H9 (cell line): ENCODE measurements around the gene THOP1. TPM values are rescaled to one million over a fixed set of nuclear protein-coding genes. Genes with fewer than 3 reads are reported as not detected.

Experiments
- DNase-seq: peaks from one replicate; pipeline ENCODE4 v3.0.0-alpha.2; 2017
- H2AFZ ChIP-seq: one replicate; pipeline ENCODE4 v1.6.1; 2013; ENCODE audit warnings: mild to moderate bottlenecking, low read length, control low read depth, moderate library complexity
- H2AK5ac ChIP-seq: 2 replicates; pipeline ENCODE4 v1.6.1; 2013; ENCODE audit warnings: low read length, control low read depth, mixed read lengths; ENCODE audit not compliant: insufficient read length
- H2BK120ac ChIP-seq: one replicate; pipeline ENCODE4 v1.6.1; 2013; ENCODE audit warnings: low read depth, mild to moderate bottlenecking, low read length, control low read depth, inconsistent platforms; ENCODE audit not compliant: poor library complexity, severe bottlenecking
- H2BK12ac ChIP-seq: 2 replicates; pipeline ENCODE4 v1.6.1; 2013; ENCODE audit warnings: low read length, control low read depth, mixed read lengths, low read depth; ENCODE audit not compliant: insufficient read length
- H2BK15ac ChIP-seq: 2 replicates; pipeline ENCODE4 v1.6.1; 2013; ENCODE audit warnings: low read depth, low read length, control low read depth
- H2BK20ac ChIP-seq: one replicate; pipeline ENCODE4 v1.6.1; 2013; ENCODE audit warnings: low read depth, mild to moderate bottlenecking, low read length, control low read depth, inconsistent platforms; ENCODE audit not compliant: poor library complexity, severe bottlenecking
- H2BK5ac ChIP-seq: 2 replicates; pipeline ENCODE4 v1.6.1; 2013; ENCODE audit warnings: low read length, control low read depth, mixed read lengths; ENCODE audit not compliant: insufficient read length
- H3K14ac ChIP-seq: 2 replicates; pipeline ENCODE4 v1.6.1; 2013; ENCODE audit warnings: low read length, control low read depth; ENCODE audit not compliant: insufficient read depth
- H3K18ac ChIP-seq: 2 replicates; pipeline ENCODE4 v1.6.1; 2013; ENCODE audit warnings: low read depth, mild to moderate bottlenecking, mixed read lengths, low read length, control low read depth; ENCODE audit not compliant: insufficient read length
- H3K23ac ChIP-seq: 2 replicates; pipeline ENCODE4 v1.6.1; 2013; ENCODE audit warnings: low read length, control low read depth, mixed read lengths, low read depth; ENCODE audit not compliant: insufficient read length
- H3K23me2 ChIP-seq: 2 replicates; pipeline ENCODE4 v1.6.1; 2013; ENCODE audit warnings: low read depth, mild to moderate bottlenecking, mixed read lengths, low read length, control low read depth; ENCODE audit not compliant: insufficient read length, poor library complexity, severe bottlenecking
- H3K27ac ChIP-seq: 2 replicates; pipeline ENCODE4 v1.5.1; 2013; ENCODE audit warnings: low read length, control low read depth, mixed read lengths, low read depth; ENCODE audit not compliant: insufficient read length
- H3K27me3 ChIP-seq: 2 replicates; pipeline ENCODE4 v1.6.1; 2013; ENCODE audit warnings: low read length, control low read depth, inconsistent platforms; ENCODE audit not compliant: insufficient read depth
- H3K4ac ChIP-seq: 2 replicates; pipeline ENCODE4 v1.6.1; 2013; ENCODE audit warnings: low read depth, mild to moderate bottlenecking, control low read depth, inconsistent platforms, low read length, moderate library complexity
- H3K4me1 ChIP-seq: 2 replicates; pipeline ENCODE4 v1.6.1; 2013; ENCODE audit warnings: low read length, control low read depth, inconsistent platforms; ENCODE audit not compliant: insufficient read depth
- H3K4me2 ChIP-seq: 2 replicates; pipeline ENCODE4 v1.6.1; 2013; ENCODE audit warnings: low read length, control low read depth, mixed read lengths; ENCODE audit not compliant: insufficient read length, insufficient read depth
- H3K56ac ChIP-seq: 2 replicates; pipeline ENCODE4 v1.6.1; 2013; ENCODE audit warnings: low read depth, mild to moderate bottlenecking, mixed read lengths, low read length, control low read depth; ENCODE audit not compliant: insufficient read length
- H3K79me1 ChIP-seq: 2 replicates; pipeline ENCODE4 v1.6.1; 2013; ENCODE audit warnings: low read depth, mild to moderate bottlenecking, moderate library complexity, low read length, control low read depth, inconsistent platforms; ENCODE audit not compliant: insufficient read depth, poor library complexity, severe bottlenecking
- H3K79me2 ChIP-seq: 2 replicates; pipeline ENCODE4 v1.6.1; 2013; ENCODE audit warnings: low read length, control low read depth, inconsistent platforms; ENCODE audit not compliant: insufficient read depth
- H3K9ac ChIP-seq: 2 replicates; pipeline ENCODE4 v1.6.1; 2013; ENCODE audit warnings: low read length, control low read depth, mixed read lengths; ENCODE audit not compliant: insufficient read length; ENCODE audit errors: extremely low read depth
- H3K9me3 ChIP-seq: one replicate; pipeline ENCODE4 v1.6.1; 2013; ENCODE audit warnings: low read depth, low read length, inconsistent platforms; ENCODE audit not compliant: control insufficient read depth
- H3T11ph ChIP-seq: one replicate; pipeline ENCODE4 v1.6.1; 2013; ENCODE audit warnings: mild to moderate bottlenecking, low read length, control low read depth, inconsistent platforms
- H4K20me1 ChIP-seq: one replicate; pipeline ENCODE4 v1.6.1; 2013; ENCODE audit not compliant: control insufficient read depth, insufficient read length, insufficient read depth
- H4K5ac ChIP-seq: 2 replicates; pipeline ENCODE4 v1.6.1; 2013; ENCODE audit warnings: low read depth, mild to moderate bottlenecking, mixed read lengths, low read length, control low read depth; ENCODE audit not compliant: insufficient read length
- H4K8ac ChIP-seq: replicated peaks from 2 replicates; pipeline ENCODE4 v1.6.1; 2013; ENCODE audit warnings: low read length, control low read depth, mixed read lengths, low read depth; ENCODE audit not compliant: insufficient read length
- H4K91ac ChIP-seq: 2 replicates; pipeline ENCODE4 v1.6.1; 2013; ENCODE audit warnings: low read depth, mild to moderate bottlenecking, moderate library complexity, mixed read lengths, low read length, control low read depth; ENCODE audit not compliant: insufficient read length
- H3K27ac Mint-ChIP-seq, 3 experiments: 2 replicates in 2 of 3; 3 replicates in 1 of 3; pipeline ENCODE4 v1.8.0; 2020 to 2021; ENCODE audit warnings: mixed read lengths in 3 of 3, mild to moderate bottlenecking in 1 of 3, moderate library complexity in 1 of 3
- H3K27me3 Mint-ChIP-seq: 2 replicates; pipeline ENCODE4 v1.8.0; 2021; ENCODE audit warnings: low read depth, mild to moderate bottlenecking, moderate library complexity, mixed read lengths
- H3K36me3 Mint-ChIP-seq, 3 experiments: 2 replicates in 2 of 3; 3 replicates in 1 of 3; pipeline ENCODE4 v1.8.0; 2020 to 2021; ENCODE audit warnings: low read depth in 3 of 3, mixed read lengths in 3 of 3; ENCODE audit not compliant: insufficient read depth in 1 of 3
- H3K4me1 Mint-ChIP-seq, 2 experiments: 2 replicates each; pipeline ENCODE4 v1.8.0; 2020; ENCODE audit warnings: mixed read lengths in 2 of 2
- H3K4me3 Mint-ChIP-seq, 2 experiments: 2 replicates in 1 of 2; 3 replicates in 1 of 2; pipeline ENCODE4 v1.8.0; 2020 to 2021; ENCODE audit warnings: mild to moderate bottlenecking in 2 of 2, mixed read lengths in 2 of 2, moderate library complexity in 1 of 2
- H3K9me3 Mint-ChIP-seq, 2 experiments: 2 replicates in 1 of 2; 3 replicates in 1 of 2; pipeline ENCODE4 v1.8.0; 2020; ENCODE audit warnings: mild to moderate bottlenecking in 2 of 2, mixed read lengths in 2 of 2, moderate library complexity in 1 of 2
- CTCF ChIP-seq: fragments of 200-600 bp; sonication (generic); conservative IDR thresholded peaks from 3 replicates; pipeline ENCODE4 v1.8.0; 2021; ENCODE audit warnings: antibody characterized with exemption, mild to moderate bottlenecking
- WGBS: extraction: QIAGEN DNeasy Blood & Tissue Kit; methylation state at CpG from one replicate; pipeline ENCODE4 v1.1.7; 2013; ENCODE audit warnings: missing lambda C conversion rate, low lambda C conversion rate, mixed read lengths; ENCODE audit not compliant: insufficient read length; ENCODE audit errors: extremely low coverage; 5-methylcytosine and 5-hydroxymethylcytosine counted together
- total RNA-seq: library from RNA; stranded (reverse); gene quantifications from 2 replicates; pipeline ENCODE4 v1.2.1, GENCODE V29; 2021

Gene THOP1
- total RNA-seq, 1 experiment from 2014 or later, result 150 TPM

GRCh38 chr19:2796659-2797266 is 11.5 kb downstream of the THOP1 start:
- Mint-ChIP-seq H3K4me3 (no peak overlapping the region), H3K36me3 (peaks cover 44 to 83% (median 79%) of the 10 kb centered on the region in 3 experiments; a peak in 6 of 7 replicates), H3K9me3 (no peaks in the 10 kb centered on the region), H3K27ac (0 out of 7 replicates have a peak overlapping the region, but pooled peaks of 1 of the 3 experiments have one; percentile 28), H3K27me3 (no peaks in the 10 kb centered on the region), H3K4me1 (peaks cover 0 to 2% of the 10 kb centered on the region in 2 experiments; a peak in 1 of 4 replicates)
- Histone ChIP-seq H3K27me3 (no peaks in the 10 kb centered on the region), H2BK5ac (no peak overlapping the region), H3K9ac (no peak overlapping the region), H2BK12ac (no peak overlapping the region), H3K14ac (no peak overlapping the region), H3K18ac (no peak overlapping the region), H3K27ac (no peak overlapping the region), H3K23ac (no peak overlapping the region), H4K5ac (no peak overlapping the region), H3T11ph (no peak overlapping the region), H3K4me2 (no peak overlapping the region), H4K8ac (no peak overlapping the region), H2BK15ac (no peak overlapping the region), H3K79me2 (no peaks in the 10 kb centered on the region), H4K91ac (no peak overlapping the region), H3K4me1 (no peaks in the 10 kb centered on the region), H3K9me3 (no peaks in the 10 kb centered on the region), H3K4ac (no peak overlapping the region), H4K20me1 (no peaks in the 10 kb centered on the region), H3K79me1 (peaks cover 2% of the 10 kb centered on the region), H2AFZ (no peak overlapping the region), H2BK20ac (no peak overlapping the region), H3K23me2 (no peaks in the 10 kb centered on the region), H2BK120ac (no peak overlapping the region), H3K56ac (no peak overlapping the region), H2AK5ac (no peak overlapping the region)
- no peak for TF ChIP-seq CTCF
- DNase-seq, result no peak
- WGBS, result no CpG with 5 or more reads among the region's 23 CpGs
